Smooth muscle cell (in vitro differentiated cells): Measurements from ENCODE around the gene CNPY3. TPM values are rescaled to one million over a fixed set of nuclear protein-coding genes. Genes with fewer than 3 reads are reported as not detected.

ENCODE experiments used
- DNase-seq: peaks from one replicate; lab custom pipeline; 2025; ENCODE audit not compliant: unreplicated experiment; lab: John Stamatoyannopoulos, UW
- H2AFZ ChIP-seq: fragments of 200-600 bp; sonication (generic); 2 replicates; pipeline ENCODE4 v1.6.0; 2016; ENCODE audit warnings: antibody characterized with exemption, low read depth, mild to moderate bottlenecking
- H3F3A ChIP-seq: fragments of 200-600 bp; sonication (generic); 2 replicates; pipeline ENCODE4 v1.6.0; 2017; ENCODE audit warnings: antibody characterized with exemption, low read depth
- H3K27ac ChIP-seq: fragments of 200-600 bp; sonication (generic); 2 replicates; pipeline ENCODE4 v1.5.1; 2016; ENCODE audit warnings: low read depth, mild to moderate bottlenecking
- H3K27me3 ChIP-seq: fragments of 200-600 bp; sonication (generic); 2 replicates; pipeline ENCODE4 v1.6.1; 2016; ENCODE audit warnings: low read depth, mild to moderate bottlenecking
- H3K36me3 ChIP-seq: fragments of 200-600 bp; sonication (generic); 2 replicates; pipeline ENCODE4 v1.5.1; 2016; ENCODE audit warnings: low read depth
- H3K4me1 ChIP-seq: fragments of 200-600 bp; sonication (generic); 2 replicates; pipeline ENCODE4 v1.5.1; 2016; ENCODE audit warnings: low read depth
- H3K4me2 ChIP-seq: fragments of 200-600 bp; sonication (generic); 2 replicates; pipeline ENCODE4 v1.6.0; 2016; ENCODE audit warnings: mild to moderate bottlenecking
- H3K4me3 ChIP-seq: fragments of 200-600 bp; sonication (generic); 2 replicates; pipeline ENCODE4 v1.5.1; 2016; ENCODE audit warnings: mild to moderate bottlenecking
- H3K79me2 ChIP-seq: fragments of 200-600 bp; sonication (generic); 2 replicates; pipeline ENCODE4 v1.6.0; 2016; ENCODE audit warnings: low read depth, mild to moderate bottlenecking
- H3K9ac ChIP-seq: fragments of 200-600 bp; sonication (generic); 2 replicates; pipeline ENCODE4 v1.6.0; 2016; ENCODE audit warnings: low read depth
- H3K9me3 ChIP-seq: fragments of 200-600 bp; sonication (generic); replicated peaks from 2 replicates; pipeline ENCODE4 v1.5.1; 2016; ENCODE audit warnings: low read depth
- H4K20me1 ChIP-seq: fragments of 200-600 bp; sonication (generic); 2 replicates; pipeline ENCODE4 v1.6.0; 2016; ENCODE audit warnings: low read depth
- WGBS: methylation state at CpG from one replicate; pipeline ENCODE4 v1.1.7; 2016; ENCODE audit warnings: low lambda C conversion rate; 5-methylcytosine and 5-hydroxymethylcytosine counted together
- polyA plus RNA-seq: library from polyadenylated mRNA; unstranded; fragments of >200 nt; fragmentation: Nextera tagmentation; extraction: Ambion mirVana; gene quantifications from 2 replicates; pipeline ENCODE4 v1.2.1, GENCODE V29; 2016
- total RNA-seq: library from RNA; depleted of rRNA; stranded (reverse); fragments of >200 nt; gene quantifications from 2 replicates; pipeline ENCODE4 v1.2.3, GENCODE V29; 2014
- TF ChIP-seq, protein P1 (sequence below): fragments of 200-600 bp; sonication (generic); IDR thresholded peaks from 2 replicates; pipeline ENCODE4 v1.5.1; 2017; ENCODE audit warnings: borderline replicate concordance, mild to moderate bottlenecking, antibody characterized with exemption; ENCODE audit not compliant: insufficient read depth, poor library complexity, severe bottlenecking

Gene CNPY3
- total and polyA plus RNA-seq, 2 experiments from 2014 or later, result 20.5 to 51.4 TPM

DNA sequence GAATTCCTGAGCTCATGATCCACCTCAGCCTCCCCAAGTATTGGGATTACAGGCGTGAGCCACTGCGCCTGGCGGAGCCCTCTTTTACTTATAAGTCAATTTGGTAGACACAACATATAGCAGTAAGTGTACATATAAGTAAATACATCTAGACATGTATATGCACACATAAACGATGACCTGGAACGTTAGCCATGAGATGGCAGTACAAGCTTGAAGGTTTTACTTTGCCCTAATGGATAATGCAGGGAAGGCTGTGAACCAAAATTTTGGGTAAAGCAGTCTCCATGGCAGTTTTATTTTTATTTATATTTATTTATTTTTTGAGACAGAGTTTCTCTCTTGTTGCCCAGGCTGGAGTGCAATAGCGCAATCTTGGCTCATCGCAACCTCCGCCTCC is 28.8 kb downstream of the CNPY3 start:
- TF ChIP-seq, protein P1, sequence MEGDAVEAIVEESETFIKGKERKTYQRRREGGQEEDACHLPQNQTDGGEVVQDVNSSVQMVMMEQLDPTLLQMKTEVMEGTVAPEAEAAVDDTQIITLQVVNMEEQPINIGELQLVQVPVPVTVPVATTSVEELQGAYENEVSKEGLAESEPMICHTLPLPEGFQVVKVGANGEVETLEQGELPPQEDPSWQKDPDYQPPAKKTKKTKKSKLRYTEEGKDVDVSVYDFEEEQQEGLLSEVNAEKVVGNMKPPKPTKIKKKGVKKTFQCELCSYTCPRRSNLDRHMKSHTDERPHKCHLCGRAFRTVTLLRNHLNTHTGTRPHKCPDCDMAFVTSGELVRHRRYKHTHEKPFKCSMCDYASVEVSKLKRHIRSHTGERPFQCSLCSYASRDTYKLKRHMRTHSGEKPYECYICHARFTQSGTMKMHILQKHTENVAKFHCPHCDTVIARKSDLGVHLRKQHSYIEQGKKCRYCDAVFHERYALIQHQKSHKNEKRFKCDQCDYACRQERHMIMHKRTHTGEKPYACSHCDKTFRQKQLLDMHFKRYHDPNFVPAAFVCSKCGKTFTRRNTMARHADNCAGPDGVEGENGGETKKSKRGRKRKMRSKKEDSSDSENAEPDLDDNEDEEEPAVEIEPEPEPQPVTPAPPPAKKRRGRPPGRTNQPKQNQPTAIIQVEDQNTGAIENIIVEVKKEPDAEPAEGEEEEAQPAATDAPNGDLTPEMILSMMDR, result no peak
- Histone ChIP-seq H3K4me2 (no peak overlapping the region), H3K9ac (no peak overlapping the region), H3K79me2 (no peaks in the 10 kb centered on the region), H3F3A (no peaks in the 10 kb centered on the region), H2AFZ (no peak overlapping the region), H4K20me1 (no peaks in the 10 kb centered on the region), H3K9me3 (no peaks in the 10 kb centered on the region), H3K4me1 (no peaks in the 10 kb centered on the region), H3K27me3 (peaks cover 14% of the 10 kb centered on the region), H3K4me3 (no peak overlapping the region), H3K36me3 (no peaks in the 10 kb centered on the region), H3K27ac (no peak overlapping the region)
- no peak for DNase-seq
- 84% methylated on average over 8 of the region's 8 CpGs for WGBS

DNA sequence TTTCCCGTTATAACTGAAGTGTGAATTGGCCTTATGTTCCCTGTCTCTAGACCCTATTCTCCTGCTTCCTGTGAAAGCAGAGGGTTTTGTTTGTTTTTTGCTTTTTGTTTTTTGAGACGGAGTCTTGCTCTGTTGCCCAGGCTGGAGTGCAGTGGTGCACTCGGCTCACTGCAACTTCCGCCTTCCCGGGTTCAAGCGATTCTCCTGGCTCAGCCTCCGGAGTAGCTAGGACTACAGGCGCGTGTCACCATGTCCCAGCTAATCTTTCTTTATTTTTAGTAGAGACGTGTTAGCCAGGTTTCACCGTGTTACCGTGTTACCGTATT is 30.6 kb downstream of the CNPY3 start:
- Histone ChIP-seq H3K4me2 (peak overlapping the region; percentile 86), H2AFZ (no peak overlapping the region), H3K9me3 (no peaks in the 10 kb centered on the region), H3K27ac (no peak overlapping the region), H4K20me1 (no peaks in the 10 kb centered on the region), H3K4me3 (peak overlapping the region; percentile 47), H3F3A (no peaks in the 10 kb centered on the region), H3K36me3 (no peaks in the 10 kb centered on the region), H3K4me1 (no peaks in the 10 kb centered on the region), H3K27me3 (peaks cover 14% of the 10 kb centered on the region), H3K9ac (no peak overlapping the region), H3K79me2 (no peaks in the 10 kb centered on the region)
- DNase-seq, result no peak
- TF ChIP-seq, protein P1, result no peak
- 36% methylated on average over 13 of the region's 13 CpGs for WGBS

DNA sequence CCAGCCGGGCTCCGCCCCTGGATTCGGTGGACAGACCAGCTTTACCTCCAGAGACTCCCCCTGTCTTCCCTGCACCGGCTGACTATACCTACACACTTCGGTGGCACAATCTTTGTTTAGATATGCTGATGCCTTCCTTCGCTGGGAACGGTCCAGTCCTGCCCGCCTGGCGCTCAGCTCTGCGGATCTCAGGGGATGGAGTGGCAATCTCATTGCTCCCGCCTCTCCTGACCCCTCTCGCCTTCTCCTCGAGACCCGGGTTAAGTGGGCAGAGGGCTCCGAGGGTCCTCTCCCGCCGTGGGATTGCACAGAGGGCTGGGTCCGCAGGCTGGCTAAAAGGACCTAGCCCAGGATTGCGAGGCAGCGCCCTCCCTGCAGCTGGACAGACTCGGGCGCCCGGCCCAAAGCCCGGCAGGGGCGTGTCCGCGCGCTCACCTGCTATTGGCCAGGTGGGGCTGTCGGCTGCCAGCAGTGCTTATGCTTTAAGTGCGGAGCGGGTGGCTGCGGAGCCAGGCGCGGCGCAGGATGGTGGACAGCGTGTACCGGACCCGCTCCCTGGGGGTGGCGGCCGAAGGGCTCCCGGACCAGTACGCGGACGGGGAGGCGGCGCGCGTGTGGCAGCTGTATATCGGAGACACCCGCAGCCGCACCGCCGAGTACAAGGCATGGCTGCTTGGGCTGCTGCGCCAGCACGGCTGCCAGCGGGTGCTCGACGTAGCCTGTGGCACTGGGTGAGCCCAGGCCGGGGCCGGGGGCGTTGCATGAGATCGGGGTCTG is 31.2 kb downstream of the CNPY3 start, which contains the start of gene GNMT:
Gene GNMT (plus strand): TSS at position 512 of the 777 bp plus-strand sequence. CDS start 14 bp downstream, at position 526.
- Histone ChIP-seq H3F3A (no peaks in the 10 kb centered on the region), H3K4me1 (no peaks in the 10 kb centered on the region)

More for the DNA sequence above, 31.2 kb downstream of the CNPY3 start, which contains the start of gene GNMT:
- Histone ChIP-seq H3K79me2 (no peaks in the 10 kb centered on the region), H3K4me3 (peak within 1 kb of the TSS; percentile 47), H3K27ac (no peak within 1 kb of the TSS), H3K27me3 (peaks cover 14% of the 10 kb centered on the region), H3K36me3 (no peaks in the 10 kb centered on the region), H4K20me1 (no peaks in the 10 kb centered on the region), H3K9me3 (no peaks in the 10 kb centered on the region), H2AFZ (no peak within 1 kb of the TSS), H3K4me2 (peak within 1 kb of the TSS; percentile 86), H3K9ac (no peak within 1 kb of the TSS)
- 4% methylated on average over 61 of the region's 62 CpGs for WGBS
- TF ChIP-seq, protein P1, result no peak
- no peak for DNase-seq
